Aorta (tissue), 5 donors: ENCODE measurements around the gene ZNF343. TPM values are rescaled to one million over a fixed set of nuclear protein-coding genes. Genes with fewer than 3 reads are reported as not detected.
"Not testable (repeated sequence)": the region's sequence is repeated elsewhere in the genome, so short reads cannot be mapped to it uniquely, and the experiment has no call there.

Source experiments
- ATAC-seq: fragments of 200-7000 bp; cut with Tn5 transposase; one replicate; pipeline ENCODE4 v1.9.1; 2022; ENCODE audit warnings: moderate library complexity; ENCODE audit not compliant: low FRiP score
- DNase-seq, 2 donors: peaks; one replicate each; pipeline ENCODE4 v3.0.0-alpha.2; 2020
- H3K27ac ChIP-seq, 2 donors: one replicate each; pipeline ENCODE4 v1.5.1; 2013; ENCODE audit warnings: low read length in 2 of 2, mild to moderate bottlenecking in 2 of 2, moderate library complexity in 2 of 2, control low read depth in 1 of 2, inconsistent platforms in 1 of 2, low read depth in 1 of 2
- H3K27me3 ChIP-seq, 2 donors: one replicate each; pipeline ENCODE4 v1.6.1; 2013; ENCODE audit warnings: control low read depth in 1 of 2, low read length in 1 of 2, mild to moderate bottlenecking in 1 of 2, moderate library complexity in 1 of 2; ENCODE audit not compliant: insufficient read depth in 2 of 2, control insufficient read depth in 1 of 2
- H3K36me3 ChIP-seq, 2 donors: one replicate each; pipeline ENCODE4 v1.6.1; 2013; ENCODE audit warnings: control low read depth in 1 of 2, low read length in 1 of 2, mild to moderate bottlenecking in 1 of 2; ENCODE audit not compliant: insufficient read depth in 2 of 2, control insufficient read depth in 1 of 2
- H3K4me1 ChIP-seq, 2 donors: one replicate each; pipeline ENCODE4 v1.6.1; 2013; ENCODE audit warnings: low read length in 2 of 2, control low read depth in 1 of 2, mild to moderate bottlenecking in 1 of 2, moderate library complexity in 1 of 2; ENCODE audit not compliant: insufficient read depth in 2 of 2, control insufficient read depth in 1 of 2
- H3K4me3 ChIP-seq, 2 donors: one replicate each; pipeline ENCODE4 v1.5.1; 2013; ENCODE audit warnings: low read length in 2 of 2, control low read depth in 1 of 2, mild to moderate bottlenecking in 1 of 2
- H3K9me3 ChIP-seq: one replicate; pipeline ENCODE4 v1.6.1; 2013; ENCODE audit warnings: mild to moderate bottlenecking, low read length; ENCODE audit not compliant: control insufficient read depth
- WGBS, 2 donors: extraction: QIAGEN DNeasy Blood & Tissue Kit; methylation state at CpG; one replicate each; pipeline ENCODE4 v1.1.7; 2013; 5-methylcytosine and 5-hydroxymethylcytosine counted together
- intact Hi-C, 2 donors: fragments of 100-400 bp; cut with DNase I; formaldehyde crosslinking; loops; one replicate each; pipeline versions ENCODE4 v1.14.2 to v1.15.0; 2022
- polyA plus RNA-seq, 2 donors: library from polyadenylated mRNA; stranded (reverse); fragments of 200-250 nt; gene quantifications; one replicate each; pipeline ENCODE4 v1.2.3, GENCODE V29; 2013
- total RNA-seq, 2 donors: library from RNA; stranded (reverse); fragmentation: NEBNext Ultra II Directional; extraction: Animal tissue kit (Norgen Biotek cat#: 25700); gene quantifications; one replicate each; pipeline ENCODE4 v1.2.1, GENCODE V29; 2021
- donor health status: healthy with polysubstance abuse.
- donor health status: Bipolar disorder and iron deficiency.
- donor health status: DM: no; HTN: no; CAD: no.
- donor health status: DM: no; HTN: no; CAD: no.
- donor health status: DM: yes; HTN: yes; CAD: no.

The ZNF343 gene
- total and polyA plus RNA-seq, 4 donors = 5.3 to 15.0 (median 11.8) TPM

DNA sequence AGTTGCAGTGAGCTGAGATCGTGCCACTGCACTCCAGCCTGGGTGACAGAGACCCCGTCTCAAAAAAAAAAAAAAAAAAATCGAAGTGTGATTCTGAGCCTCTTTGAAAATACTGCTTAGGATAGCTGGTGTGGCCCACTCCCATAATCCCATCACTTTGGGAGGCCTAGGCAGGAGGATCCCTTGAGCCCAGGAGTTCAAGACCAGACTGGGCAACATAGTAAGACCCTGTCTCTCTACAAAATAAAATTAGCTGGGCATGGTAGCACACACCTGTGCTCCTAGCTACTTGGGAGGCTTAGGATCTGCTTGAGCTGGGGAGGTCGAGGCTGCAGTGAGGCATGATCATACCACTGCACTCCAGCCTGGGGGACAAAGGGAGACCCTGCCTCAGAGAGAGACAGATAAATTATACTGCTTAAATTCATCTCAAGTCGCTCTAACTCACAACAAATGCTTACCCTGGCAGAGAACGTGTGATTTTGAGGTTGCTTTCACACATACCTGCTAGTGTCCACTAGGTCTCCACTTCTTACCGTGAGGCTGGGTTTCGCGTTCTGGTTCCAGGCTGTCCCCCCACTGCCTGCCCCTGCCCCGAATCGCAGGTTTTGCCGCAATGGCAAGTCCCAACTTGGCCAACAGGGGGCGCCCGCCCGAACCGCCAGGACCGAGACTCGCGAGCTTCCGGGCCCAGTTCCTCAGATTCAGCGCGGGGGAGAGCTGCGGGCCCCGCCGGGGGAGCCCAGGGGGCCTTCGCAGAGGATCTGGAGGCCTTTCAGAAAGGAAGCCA is 15.4 kb upstream of the ZNF343 start:
- Histone ChIP-seq H3K4me3 (peak overlapping the region; percentile 86 to 87), H3K9me3 (no peaks in the 10 kb centered on the region), H3K27me3 (no peaks in the 10 kb centered on the region), H3K36me3 (no peaks in the 10 kb centered on the region), H3K27ac (peak overlapping the region; percentile 23 to 96), H3K4me1 (no peaks in the 10 kb centered on the region)
- intact Hi-C loops = loop anchor here in 1 of 2 donors (10.0 kb wide), 2 partner anchors 121 to 311 kb away; no protein-coding TSS in a partner anchor
- DNase-seq (peak; percentile 93 to 98), ATAC-seq (peak; percentile 92)
- 10% methylated on average over 25 to 26 of the region's 26 CpGs for WGBS, 2 donors

DNA sequence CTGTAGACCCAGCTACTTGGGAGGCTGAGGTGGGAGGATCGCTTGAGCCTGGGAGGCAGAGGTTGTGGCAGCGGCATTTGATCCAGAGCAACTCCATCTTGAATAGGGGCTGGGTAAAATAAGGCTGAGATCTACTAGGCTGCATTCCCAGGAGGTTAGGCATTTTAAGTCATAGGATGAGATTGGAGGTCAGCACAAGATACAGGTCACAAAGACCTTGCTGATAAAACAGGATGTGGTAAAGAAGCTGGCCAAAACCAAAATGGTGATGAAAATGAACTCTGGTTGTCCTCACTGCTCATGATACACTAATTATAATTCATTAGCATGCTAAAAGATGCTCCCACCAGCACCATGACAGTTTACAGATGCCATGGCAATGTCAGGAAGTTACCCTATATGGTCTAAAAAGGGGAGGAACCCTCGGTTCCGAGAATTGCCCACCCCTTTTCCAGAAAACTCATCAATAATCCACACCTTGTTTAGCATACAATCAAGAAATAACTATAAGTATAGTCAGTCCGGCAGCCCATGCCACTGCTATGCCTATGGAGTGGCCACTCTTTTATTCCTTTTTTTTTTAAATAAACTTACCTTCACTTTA is 14.2 kb upstream of the ZNF343 start:
- intact Hi-C loops = loop anchor here in 1 of 2 donors (10.0 kb wide), 2 partner anchors 122 to 312 kb away; no protein-coding TSS in a partner anchor
- WGBS, 2 donors = 87 to 89% methylated on average over 5 of the region's 5 CpGs

GRCh38 chr20:2521369-2522305 is 12.9 kb upstream of the ZNF343 start:
- Histone ChIP-seq H3K36me3 (no peaks in the 10 kb centered on the region), H3K4me1 (no peaks in the 10 kb centered on the region), H3K4me3 (no peak overlapping the region), H3K27ac (no peak overlapping the region), H3K9me3 (no peaks in the 10 kb centered on the region), H3K27me3 (no peaks in the 10 kb centered on the region)
- intact Hi-C loops = loop anchor here in 1 of 2 donors (10.0 kb wide), 2 partner anchors 123 to 313 kb away; no protein-coding TSS in a partner anchor
- ATAC-seq (no peak), DNase-seq (no peak)
- WGBS, 2 donors = 17 to 18% methylated on average over 10 of the region's 10 CpGs

More for the DNA sequence above, 14.2 kb upstream of the ZNF343 start:
- H3K4me3 ChIP-seq, H3K4me1 ChIP-seq, DNase-seq, H3K27me3 ChIP-seq, ATAC-seq, H3K9me3 ChIP-seq, H3K36me3 ChIP-seq, H3K27ac ChIP-seq: not testable (repeated sequence)

DNA sequence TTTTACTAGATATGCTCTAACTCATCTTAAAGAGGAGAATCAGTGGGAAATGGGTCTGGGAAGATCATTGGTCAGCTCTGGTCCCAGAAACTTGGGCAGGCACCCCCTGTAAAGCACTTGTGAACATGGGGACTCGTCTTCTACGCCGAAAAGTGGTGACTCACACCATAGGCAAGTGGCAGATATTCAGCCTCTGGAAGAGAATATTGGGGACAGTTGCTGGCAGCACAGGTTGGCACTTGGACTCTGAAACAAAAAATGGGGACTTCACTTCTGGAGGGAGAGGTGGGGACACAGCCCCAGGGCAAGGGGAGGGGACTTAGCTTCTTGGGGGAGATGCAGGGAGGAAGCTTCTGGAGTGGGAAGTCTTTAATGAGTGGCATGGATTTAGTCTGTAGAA is 11.9 kb upstream of the ZNF343 start:
- H3K27me3 ChIP-seq = no peaks in the 10 kb centered on the region
- intact Hi-C loops = loop anchor here in 1 of 2 donors (10.0 kb wide), 2 partner anchors 124 to 314 kb away; no protein-coding TSS in a partner anchor
- H3K27ac ChIP-seq = no peak overlapping the region
- DNase-seq = no peak
- no peak overlapping the region for H3K4me3 ChIP-seq
- ATAC-seq = no peak
- no peaks in the 10 kb centered on the region for H3K9me3 ChIP-seq
- 86 to 89% methylated on average over 3 of the region's 3 CpGs for WGBS, 2 donors
- no peaks in the 10 kb centered on the region for H3K36me3 ChIP-seq
- no peaks in the 10 kb centered on the region for H3K4me1 ChIP-seq

DNA sequence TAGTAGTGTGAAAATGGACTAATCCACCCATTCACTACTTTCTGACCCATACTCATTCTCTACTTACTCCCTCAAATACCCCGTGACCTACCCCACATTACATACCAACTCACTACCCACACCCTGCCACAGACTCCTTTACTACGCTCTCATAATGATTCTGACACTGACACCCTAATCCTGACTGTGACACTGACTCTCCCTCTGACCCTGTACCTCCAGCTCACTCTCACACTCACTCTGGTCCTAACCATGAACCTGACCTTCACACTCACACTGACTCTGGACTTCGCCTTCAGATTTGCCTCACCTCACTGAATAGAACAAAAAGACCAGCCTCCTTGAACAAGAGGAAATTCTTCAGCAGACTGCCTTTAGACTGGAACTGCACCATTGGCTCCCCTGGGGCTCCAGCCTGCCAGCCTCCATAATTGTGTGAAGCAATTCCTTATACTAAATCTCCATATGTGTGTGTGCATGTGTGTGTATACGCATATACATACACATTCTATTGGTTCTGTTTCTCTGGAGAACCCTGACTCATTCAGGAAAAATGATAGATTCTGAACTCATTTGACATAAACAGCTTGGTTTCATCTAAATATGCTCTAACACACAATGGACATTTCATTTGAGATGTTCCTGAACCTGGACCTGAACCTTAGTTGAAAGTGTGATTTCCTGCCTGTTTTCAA is 10.5 kb upstream of the ZNF343 start:
- H3K27ac ChIP-seq = no peak overlapping the region
- no peaks in the 10 kb centered on the region for H3K36me3 ChIP-seq
- no peaks in the 10 kb centered on the region for H3K27me3 ChIP-seq
- H3K4me1 ChIP-seq = no peaks in the 10 kb centered on the region
- H3K9me3 ChIP-seq = no peaks in the 10 kb centered on the region
- no peak for DNase-seq
- no peak for ATAC-seq
- WGBS, 2 donors = 89 to 91% methylated on average over 4 of the region's 4 CpGs
- intact Hi-C loops = loop anchor here in 1 of 2 donors (10.0 kb wide), 1 partner anchor 414 kb away; the partner anchor contains the start of gene STK35
- no peak overlapping the region for H3K4me3 ChIP-seq

- Histone ChIP-seq H3K4me3 (no peak overlapping the region), H3K27me3 (no peaks in the 10 kb centered on the region), H3K4me1 (no peaks in the 10 kb centered on the region), H3K27ac (no peak overlapping the region), H3K36me3 (no peaks in the 10 kb centered on the region), H3K9me3 (no peaks in the 10 kb centered on the region)
- 73 to 75% methylated on average over 4 of the region's 4 CpGs for WGBS, 2 donors
- ATAC-seq = no peak
- DNase-seq = no peak
- intact Hi-C loops = loop anchor here in 1 of 2 donors (10.0 kb wide), 1 partner anchor 414 kb away; the partner anchor contains the start of gene STK35
Measured at GRCh38 chr20:2518558-2518957, 9.8 kb upstream of the ZNF343 start.

DNA sequence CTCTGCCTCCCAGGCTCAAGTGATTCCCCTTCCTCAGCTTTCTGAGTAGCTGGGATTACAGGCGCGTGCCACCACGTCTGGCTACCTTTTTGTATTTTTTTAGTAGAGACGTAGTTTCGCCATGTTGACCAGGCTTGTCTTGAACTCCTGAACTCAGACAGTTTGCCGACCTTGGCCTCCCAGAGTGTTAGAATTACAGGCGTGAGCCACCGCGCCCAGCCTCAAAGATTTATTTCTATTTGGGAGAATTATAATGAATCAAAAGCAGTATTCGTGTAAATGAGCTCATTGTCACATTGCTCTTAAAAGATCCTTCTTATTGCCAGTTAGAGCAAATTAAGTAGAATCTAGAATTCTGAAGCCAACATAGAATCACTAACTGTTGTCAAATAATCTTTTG is 9.4 kb upstream of the ZNF343 start:
- no peak for ATAC-seq
- WGBS, 2 donors = 84 to 86% methylated on average over 10 of the region's 10 CpGs
- no peaks in the 10 kb centered on the region for H3K27me3 ChIP-seq
- no peak overlapping the region for H3K4me3 ChIP-seq
- no peaks in the 10 kb centered on the region for H3K9me3 ChIP-seq
- intact Hi-C loops = loop anchor here in 1 of 2 donors (10.0 kb wide), 1 partner anchor 413 kb away; the partner anchor contains the start of gene STK35
- H3K27ac ChIP-seq = no peak overlapping the region
- H3K4me1 ChIP-seq = no peaks in the 10 kb centered on the region
- DNase-seq = no peak
- no peaks in the 10 kb centered on the region for H3K36me3 ChIP-seq
